Stimulated activated CD4-positive, alpha-beta T cell treated with anti-CD3 and anti-CD28 coated beads, Interleukin-15, amount 100 ng/mL, for 1 hour (primary cell): Measurements from ENCODE around the gene SPIB.
"Not testable (repeated sequence)": the region's sequence is repeated elsewhere in the genome, so short reads cannot be mapped to it uniquely, and the experiment has no call there.

Experiments used
- DNase-seq, 2 donors: peaks; one replicate each; pipeline ENCODE4 v3.0.0-alpha.2; 2020; ENCODE audit warnings: low read depth in 1 of 2, low spot score in 1 of 2

Gene SPIB

GRCh38 chr19:50465986-50466705 lies 47.4 kb downstream of the SPIB start:
- DNase-seq, result no peak

GRCh38 chr19:50466706-50467039 lies 47.9 kb downstream of the SPIB start:
- no peak for DNase-seq

- DNase-seq, result no peak
These were observed 48.8 kb downstream of the SPIB start for GRCh38 chr19:50467566-50467965.

GRCh38 chr19:50468818-50469217 lies 50.1 kb downstream of the SPIB start:
- DNase-seq, result no peak

GRCh38 chr19:50473336-50473735 lies 54.6 kb downstream of the SPIB start:
- not testable (repeated sequence) for DNase-seq

- no peak for DNase-seq
These were observed 56.4 kb downstream of the SPIB start for GRCh38 chr19:50475101-50475568.

GRCh38 chr19:50475736-50476223 lies 57.0 kb downstream of the SPIB start:
- no peak for DNase-seq

- DNase-seq, result peak; percentile 87 to 89
These were observed 57.6 kb downstream of the SPIB start, which contains the start of the genes EMC10 and GARIN5A for GRCh38 chr19:50476224-50476906. TSS of gene EMC10 (plus strand) at chr19:50476507. CDS start at chr19:50476545, 38 bp downstream. TSS of gene GARIN5A (minus strand) at chr19:50476848. CDS start at chr19:50476388, 460 bp downstream.

GRCh38 chr19:50476907-50477238 lies 58.1 kb downstream of the SPIB start:
- DNase-seq, result no peak

- DNase-seq, result no peak
These were observed 59.2 kb downstream of the SPIB start for GRCh38 chr19:50477751-50478515.

- no peak for DNase-seq
These were observed 60.4 kb downstream of the SPIB start for GRCh38 chr19:50478901-50479715.

- no peak for DNase-seq
These were observed 61.1 kb downstream of the SPIB start for GRCh38 chr19:50479761-50480251.

GRCh38 chr19:50480281-50481111 lies 61.8 kb downstream of the SPIB start:
- DNase-seq, result no peak
